ENCODE data around the gene CAMK4.

DNA sequence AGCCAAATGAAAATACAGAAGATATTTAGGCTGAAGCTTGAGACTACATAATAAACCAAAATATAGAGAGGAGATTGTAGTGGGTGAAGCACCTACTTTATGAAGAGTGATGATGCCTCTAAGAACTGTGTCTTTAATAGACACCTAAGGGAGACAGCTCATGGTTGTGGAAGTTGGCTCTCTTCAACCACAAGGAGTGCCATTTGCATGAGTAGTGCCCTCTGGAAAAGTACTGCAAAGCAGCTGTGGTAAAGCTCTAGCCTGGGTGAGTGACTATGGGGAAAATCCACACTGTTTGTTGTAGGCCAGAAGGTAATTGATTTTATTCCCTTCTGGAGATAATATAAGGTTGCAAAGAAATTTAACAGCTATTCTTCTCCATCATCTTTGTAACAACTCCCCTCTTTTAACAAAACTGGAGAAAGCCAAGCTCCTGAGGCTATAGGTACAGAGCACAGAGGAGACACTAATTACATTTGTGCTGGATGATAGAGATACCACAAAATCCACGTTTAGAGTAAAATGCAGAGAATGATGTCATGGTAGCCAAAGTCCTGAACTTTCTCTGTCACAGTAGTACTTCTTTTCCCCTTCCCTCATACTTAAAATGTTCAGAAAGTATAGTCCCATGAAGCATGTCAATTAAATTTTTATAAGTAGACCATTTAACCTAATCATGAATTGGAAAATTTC lies 165.4 kb downstream of the CAMK4 start:
- TF ChIP-seq, protein P1, sequence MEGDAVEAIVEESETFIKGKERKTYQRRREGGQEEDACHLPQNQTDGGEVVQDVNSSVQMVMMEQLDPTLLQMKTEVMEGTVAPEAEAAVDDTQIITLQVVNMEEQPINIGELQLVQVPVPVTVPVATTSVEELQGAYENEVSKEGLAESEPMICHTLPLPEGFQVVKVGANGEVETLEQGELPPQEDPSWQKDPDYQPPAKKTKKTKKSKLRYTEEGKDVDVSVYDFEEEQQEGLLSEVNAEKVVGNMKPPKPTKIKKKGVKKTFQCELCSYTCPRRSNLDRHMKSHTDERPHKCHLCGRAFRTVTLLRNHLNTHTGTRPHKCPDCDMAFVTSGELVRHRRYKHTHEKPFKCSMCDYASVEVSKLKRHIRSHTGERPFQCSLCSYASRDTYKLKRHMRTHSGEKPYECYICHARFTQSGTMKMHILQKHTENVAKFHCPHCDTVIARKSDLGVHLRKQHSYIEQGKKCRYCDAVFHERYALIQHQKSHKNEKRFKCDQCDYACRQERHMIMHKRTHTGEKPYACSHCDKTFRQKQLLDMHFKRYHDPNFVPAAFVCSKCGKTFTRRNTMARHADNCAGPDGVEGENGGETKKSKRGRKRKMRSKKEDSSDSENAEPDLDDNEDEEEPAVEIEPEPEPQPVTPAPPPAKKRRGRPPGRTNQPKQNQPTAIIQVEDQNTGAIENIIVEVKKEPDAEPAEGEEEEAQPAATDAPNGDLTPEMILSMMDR (IDR thresholded peaks at IDR 0.05), result no peak
- TF ChIP-seq POLR2A (IDR thresholded peaks at IDR 0.05) (no peak), EP300 (IDR thresholded peaks at IDR 0.05) (no peak)
